SK-N-SH (cell line): Measurements from ENCODE around the gene TXNRD2. TPM values are rescaled to one million over a fixed set of nuclear protein-coding genes. Genes with fewer than 3 reads are reported as not detected.

Experiments
- CTCF ChIA-PET: fragments of 300-600, 350-600 bp; formaldehyde crosslinking; extraction: SDS; loops from one replicate; lab custom pipeline; 2021; lab: Yijun Ruan, JAX
- POLR2A ChIA-PET: fragments of 350-600 bp; sonication (Branson Sonifier 250); formaldehyde crosslinking; extraction: SDS; loops from one replicate; lab custom pipeline; 2020; ENCODE audit warnings: antibody characterized with exemption, inconsistent platforms; lab: Yijun Ruan, JAX
- DNase-seq: peaks from one replicate; pipeline ENCODE4 v3.0.0; 2012
- H2AFZ ChIP-seq: fragments of 200-600 bp; sonication (generic); 2 replicates; pipeline ENCODE4 v1.8.1; 2016; ENCODE audit warnings: antibody characterized with exemption, mild to moderate bottlenecking, low read depth
- H3F3A ChIP-seq: fragments of 200-600 bp; sonication (generic); replicated peaks from 2 replicates; pipeline ENCODE3; 2016; ENCODE audit warnings: antibody characterized with exemption, mild to moderate bottlenecking; ENCODE audit not compliant: insufficient read depth
- H3K27ac ChIP-seq, 2 experiments: fragments of 200-500 bp in 1 of 2; fragments of 200-600 bp in 1 of 2; sonication (Bioruptor generic) in 1 of 2; sonication (generic), shearing (Covaris generic) in 1 of 2; 2 replicates each; pipeline versions ENCODE4 v1.5.1 to v1.6.1; 2014 to 2016; ENCODE audit warnings: low read depth in 2 of 2, inconsistent platforms in 1 of 2, low read length in 1 of 2, mild to moderate bottlenecking in 1 of 2, mixed read lengths in 1 of 2
- H3K27me3 ChIP-seq: fragments of 200-600 bp; sonication (generic), shearing (Covaris generic); 2 replicates; pipeline ENCODE4 v1.6.1; 2016; ENCODE audit warnings: mixed run types; ENCODE audit not compliant: insufficient read depth
- H3K36me3 ChIP-seq, 2 experiments: fragments of 200-500 bp in 1 of 2; fragments of 200-600 bp in 1 of 2; sonication (Bioruptor generic) in 1 of 2; sonication (generic) in 1 of 2; replicated peaks in 1 of 2; 2 replicates each; pipeline versions ENCODE3 to v1.5.1; 2014 to 2016; ENCODE audit warnings: low read length in 1 of 2, mild to moderate bottlenecking in 1 of 2; ENCODE audit not compliant: insufficient read depth in 2 of 2, control insufficient read depth in 1 of 2
- H3K4me1 ChIP-seq, 2 experiments: fragments of 200-500 bp in 1 of 2; fragments of 200-600 bp in 1 of 2; sonication (Bioruptor generic) in 1 of 2; sonication (generic), shearing (Covaris generic) in 1 of 2; 2 replicates each; pipeline versions ENCODE4 v1.5.1 to v1.6.1; 2014 to 2016; ENCODE audit warnings: low read depth in 1 of 2, low read length in 1 of 2, mixed run types in 1 of 2; ENCODE audit not compliant: insufficient read depth in 2 of 2, control insufficient read depth in 1 of 2
- H3K4me2 ChIP-seq: fragments of 200-600 bp; sonication (generic), shearing (Covaris generic); 2 replicates; pipeline ENCODE4 v1.6.1; 2017; ENCODE audit warnings: mixed run types
- H3K4me3 ChIP-seq, 2 experiments: fragments of 200-500 bp in 1 of 2; fragments of 200-600 bp in 1 of 2; sonication (Bioruptor generic) in 1 of 2; sonication (generic), shearing (Covaris generic) in 1 of 2; 2 replicates each; pipeline versions ENCODE4 v1.5.1 to v1.8.1; 2014 to 2016; ENCODE audit warnings: low read depth in 2 of 2, inconsistent platforms in 1 of 2, low read length in 1 of 2, mild to moderate bottlenecking in 1 of 2, mixed read lengths in 1 of 2, moderate library complexity in 1 of 2
- H3K79me2 ChIP-seq: fragments of 200-600 bp; sonication (generic); 2 replicates; pipeline ENCODE4 v1.8.1; 2017; ENCODE audit warnings: mild to moderate bottlenecking; ENCODE audit not compliant: insufficient read depth
- H3K9ac ChIP-seq: fragments of 200-600 bp; sonication (generic); 2 replicates; pipeline ENCODE4 v1.6.1; 2017; ENCODE audit warnings: mixed run types
- H3K9me2 ChIP-seq: fragments of 200-600 bp; sonication (generic); 2 replicates; pipeline ENCODE4 v1.6.1; 2017; ENCODE audit warnings: mixed run types
- H3K9me3 ChIP-seq: fragments of 200-600 bp; sonication (generic); 2 replicates; pipeline ENCODE4 v1.6.1; 2017; ENCODE audit warnings: mixed run types, mild to moderate bottlenecking, moderate library complexity
- H4K20me1 ChIP-seq: fragments of 200-600 bp; sonication (generic); 2 replicates; pipeline ENCODE4 v1.6.1; 2017; ENCODE audit warnings: mild to moderate bottlenecking, mixed run types; ENCODE audit not compliant: insufficient read depth
- CTCF ChIP-seq: fragments of 200-600 bp; sonication (generic); IDR thresholded peaks from 2 replicates; pipeline ENCODE4 v1.6.1; 2017; ENCODE audit warnings: antibody characterized with exemption, mild to moderate bottlenecking, moderate library complexity
- ELF1 ChIP-seq: IDR thresholded peaks from 2 replicates; pipeline ENCODE4 v1.4.0; 2012
- EZH2phosphoT487 ChIP-seq: fragments of 200-600 bp; sonication (generic); IDR thresholded peaks from 2 replicates; pipeline ENCODE4 v1.6.1; 2017; ENCODE audit warnings: low read depth, mixed run types, mild to moderate bottlenecking, antibody characterized with exemption, moderate library complexity, borderline replicate concordance
- MAX ChIP-seq: IDR thresholded peaks from 2 replicates; pipeline ENCODE4 v1.4.0; 2012; ENCODE audit warnings: low read depth
- NFIC ChIP-seq: IDR thresholded peaks from 2 replicates; pipeline ENCODE4 v1.4.0; 2012; ENCODE audit warnings: borderline replicate concordance
- REST ChIP-seq: IDR thresholded peaks from 2 replicates; pipeline ENCODE4 v1.6.1; 2012; ENCODE audit warnings: mild to moderate bottlenecking, low read depth, low read length, moderate library complexity
- RFX5 ChIP-seq: IDR thresholded peaks from 2 replicates; pipeline ENCODE4 v1.6.1; 2012; ENCODE audit warnings: mild to moderate bottlenecking, improper control_type of control experiment, low read length
- RXRA ChIP-seq: IDR thresholded peaks from 2 replicates; pipeline ENCODE4 v1.4.0; 2012; ENCODE audit warnings: low read depth, mild to moderate bottlenecking, borderline replicate concordance
- SIN3A ChIP-seq: IDR thresholded peaks from 2 replicates; pipeline ENCODE4 v1.6.1; 2012; ENCODE audit warnings: low read depth, mild to moderate bottlenecking, low read length, moderate library complexity, borderline replicate concordance
- TCF12 ChIP-seq: IDR thresholded peaks from 2 replicates; pipeline ENCODE4 v1.4.0; 2012
- TEAD4 ChIP-seq: IDR thresholded peaks from 2 replicates; pipeline ENCODE4 v1.4.0; 2012; ENCODE audit warnings: mild to moderate bottlenecking, borderline replicate concordance; ENCODE audit not compliant: insufficient read depth
- USF2 ChIP-seq: fragments of 150-350 bp; IDR thresholded peaks from 2 replicates; pipeline ENCODE4 v1.6.1; 2017; ENCODE audit warnings: antibody characterized with exemption, low read length, low read depth, borderline replicate concordance
- YY1 ChIP-seq: IDR thresholded peaks from 2 replicates; pipeline ENCODE4 v1.4.0; 2012; ENCODE audit warnings: low read depth, mild to moderate bottlenecking
- WGBS: methylation state at CpG from one replicate; pipeline ENCODE4 v1.1.6; 2017; ENCODE audit warnings: low lambda C conversion rate; 5-methylcytosine and 5-hydroxymethylcytosine counted together
- polyA plus RNA-seq, 3 experiments: library from polyadenylated mRNA; depleted of rRNA; stranded (reverse); fragments of >200 nt; gene quantifications; 2 replicates each; pipeline ENCODE4 v1.2.3, GENCODE V29; 2012

Gene TXNRD2
- polyA plus RNA-seq, 1 of the 3 experiments (the other 2 are of a cell fraction), result 34.7 TPM

GRCh38 chr22:19955241-19956128 lies 13.9 kb upstream of the TXNRD2 start:
- H3K27me3 ChIP-seq, result no peaks in the 10 kb centered on the region
- TF ChIP-seq MAX (no peak), ELF1 (no peak), YY1 (no peak)
- ChIA-PET POLR2A (no interaction called here), CTCF (interaction anchor here (0.9 to 4.1 kb wide), 5 partner anchors 8 to 225 kb away, joined by 3 to 19 read pairs (median 6); no protein-coding TSS in a partner anchor)
- H2AFZ ChIP-seq, result no peak overlapping the region
- H3K4me1 ChIP-seq, result no peaks in the 10 kb centered on the region; a peak in 1 of 4 replicates
- peaks cover 26% of the 10 kb centered on the region; the same call in 1 of the 2 replicates for H4K20me1 ChIP-seq
- peaks cover 66% of the 10 kb centered on the region; the same call in 1 of the 2 replicates for H3K79me2 ChIP-seq
- H3K9me2 ChIP-seq, result no peaks in the 10 kb centered on the region
- H3K27ac ChIP-seq, result no peak overlapping the region
- H3K9ac ChIP-seq, result no peak overlapping the region
- H3K36me3 ChIP-seq, result peaks cover 4 to 5% of the 10 kb centered on the region in 2 experiments
- WGBS, result 95% methylated on average over 12 of the region's 19 CpGs
- no peaks in the 10 kb centered on the region for H3K9me3 ChIP-seq
- H3K4me2 ChIP-seq, result no peak overlapping the region
- H3K4me3 ChIP-seq, result no peak overlapping the region
- no peaks in the 10 kb centered on the region for H3F3A ChIP-seq
- DNase-seq, result peak; percentile 15

GRCh38 chr22:19951346-19951745 lies 9.7 kb upstream of the TXNRD2 start:
- WGBS, result 97% methylated on average over 13 of the region's 13 CpGs
- ChIA-PET POLR2A (interaction anchor here (1.2 kb wide), 1 partner anchor 11 kb away, joined by 4 read pairs; no protein-coding TSS in a partner anchor), CTCF (interaction anchor here (1.4 to 1.8 kb wide), 2 partner anchors 62 to 221 kb away, joined by 10 to 12 read pairs; no protein-coding TSS in a partner anchor)
- Histone ChIP-seq H3K79me2 (peaks cover 87% of the 10 kb centered on the region), H3K4me1 (peaks cover 4 to 17% of the 10 kb centered on the region in 2 experiments; a peak in 2 of 4 replicates), H2AFZ (no peak overlapping the region), H4K20me1 (peaks cover 30% of the 10 kb centered on the region), H3K9me3 (no peaks in the 10 kb centered on the region), H3K9me2 (no peaks in the 10 kb centered on the region), H3F3A (peaks cover 20% of the 10 kb centered on the region), H3K9ac (no peak overlapping the region), H3K36me3 (peaks cover 0 to 5% of the 10 kb centered on the region in 2 experiments), H3K4me3 (no peak overlapping the region), H3K4me2 (no peak overlapping the region), H3K27ac (no peak overlapping the region), H3K27me3 (no peaks in the 10 kb centered on the region)
- no peak for DNase-seq
- TF ChIP-seq TCF12 (no peak), TEAD4 (no peak), RXRA (no peak), NFIC (no peak), REST (no peak), USF2 (no peak), RFX5 (no peak), CTCF (no peak), SIN3A (no peak), EZH2phosphoT487 (no peak)
